GM23338 (cell line): ENCODE measurements around the gene NDUFB1. TPM values are rescaled to one million over a fixed set of nuclear protein-coding genes. Genes with fewer than 3 reads are reported as not detected.

Experiments
- ATAC-seq: fragments of 200-7000 bp; cut with Tn5 transposase; 3 replicates; pipeline ENCODE4 v1.9.1; 2020
- DNase-seq: peaks from one replicate; pipeline ENCODE4 v3.0.0-alpha.2; 2015; ENCODE audit warnings: low spot score
- H2AFZ ChIP-seq: fragments of 200-600 bp; sonication (generic); 2 replicates; pipeline ENCODE4 v1.8.0; 2016; ENCODE audit warnings: antibody characterized with exemption, mild to moderate bottlenecking, moderate library complexity
- H3F3A ChIP-seq: fragments of 200-600 bp; sonication (generic); replicated peaks from 2 replicates; pipeline ENCODE4 v1.8.0; 2017; ENCODE audit warnings: antibody characterized with exemption, mixed run types, low read depth
- H3K27ac ChIP-seq: fragments of 200-600 bp; sonication (generic); 2 replicates; pipeline ENCODE4 v1.6.1; 2016; ENCODE audit warnings: low read depth
- H3K27me3 ChIP-seq: fragments of 200-600 bp; sonication (generic); 2 replicates; pipeline ENCODE4 v1.8.0; 2016; ENCODE audit warnings: mild to moderate bottlenecking, mixed run types, moderate library complexity; ENCODE audit not compliant: insufficient read depth
- H3K36me3 ChIP-seq: fragments of 200-600 bp; sonication (generic); 2 replicates; pipeline ENCODE4 v1.8.0; 2016; ENCODE audit warnings: mild to moderate bottlenecking; ENCODE audit not compliant: insufficient read depth
- H3K4me1 ChIP-seq: fragments of 200-600 bp; sonication (generic); 2 replicates; pipeline ENCODE4 v1.8.0; 2016; ENCODE audit warnings: mild to moderate bottlenecking, moderate library complexity; ENCODE audit not compliant: insufficient read depth
- H3K4me2 ChIP-seq: fragments of 200-600 bp; sonication (generic); 2 replicates; pipeline ENCODE4 v1.7.1; 2017; ENCODE audit warnings: mixed run types
- H3K4me3 ChIP-seq: fragments of 200-600 bp; sonication (generic); 2 replicates; pipeline ENCODE4 v1.6.1; 2016; ENCODE audit warnings: mixed run types
- H3K79me2 ChIP-seq: fragments of 200-600 bp; sonication (generic); replicated peaks from 2 replicates; pipeline ENCODE4 v1.8.0; 2017; ENCODE audit warnings: mild to moderate bottlenecking; ENCODE audit not compliant: insufficient read depth
- H3K9me2 ChIP-seq: fragments of 200-600 bp; sonication (generic); 2 replicates; pipeline ENCODE4 v1.8.0; 2017; ENCODE audit not compliant: insufficient read depth
- H4K20me1 ChIP-seq: fragments of 200-600 bp; sonication (generic); replicated peaks from 2 replicates; pipeline ENCODE4 v1.8.0; 2017; ENCODE audit warnings: mild to moderate bottlenecking; ENCODE audit not compliant: insufficient read depth
- H3K27ac Mint-ChIP-seq: 2 replicates; pipeline ENCODE4 v1.8.0; 2020; ENCODE audit warnings: inconsistent platforms, mild to moderate bottlenecking, moderate library complexity, mixed read lengths
- H3K27me3 Mint-ChIP-seq: 3 replicates; pipeline ENCODE4 v1.8.0; 2022; ENCODE audit warnings: low read depth, mild to moderate bottlenecking, moderate library complexity, mixed read lengths, inconsistent platforms; ENCODE audit not compliant: insufficient read depth, poor library complexity
- H3K36me3 Mint-ChIP-seq: 3 replicates; pipeline ENCODE4 v1.8.0; 2021; ENCODE audit warnings: low read depth, mild to moderate bottlenecking, inconsistent platforms, moderate library complexity, mixed read lengths
- H3K4me1 Mint-ChIP-seq: 3 replicates; pipeline ENCODE4 v1.8.0; 2020; ENCODE audit warnings: mild to moderate bottlenecking, inconsistent platforms, mixed read lengths
- H3K4me3 Mint-ChIP-seq: 3 replicates; pipeline ENCODE4 v1.8.0; 2021; ENCODE audit warnings: moderate library complexity, mild to moderate bottlenecking, inconsistent platforms, mixed read lengths
- H3K9me3 Mint-ChIP-seq: 3 replicates; pipeline ENCODE4 v1.8.0; 2020; ENCODE audit warnings: moderate library complexity, mild to moderate bottlenecking, inconsistent platforms, mixed read lengths
- EZH2phosphoT487 ChIP-seq: fragments of 200-600 bp; sonication (generic); IDR thresholded peaks from one replicate; pipeline ENCODE4 v1.8.1; 2018; ENCODE audit warnings: antibody characterized with exemption; ENCODE audit not compliant: unreplicated experiment
- POLR2AphosphoS5 ChIP-seq: IDR thresholded peaks from 2 replicates; pipeline ENCODE4 v1.6.1; 2016; ENCODE audit warnings: antibody characterized with exemption, low read depth
- polyA plus RNA-seq: library from polyadenylated mRNA; unstranded; fragments of >200 nt; fragmentation: Nextera tagmentation; extraction: Ambion mirVana; gene quantifications from 2 replicates; pipeline ENCODE4 v1.2.1, GENCODE V29; 2016
- total RNA-seq: library from RNA; depleted of rRNA; stranded (reverse); fragments of >200 nt; shearing (Covaris generic); gene quantifications from 2 replicates; pipeline ENCODE4 v1.2.3, GENCODE V29; 2014
- TF ChIP-seq, protein P1 (sequence below): IDR thresholded peaks from 2 replicates; pipeline ENCODE4 v1.6.1; 2016; ENCODE audit warnings: antibody characterized with exemption
- TF ChIP-seq, protein P2 (sequence below): IDR thresholded peaks from one replicate; pipeline ENCODE4 v1.6.1; 2018; ENCODE audit warnings: antibody characterized with exemption; ENCODE audit not compliant: unreplicated experiment

The NDUFB1 gene
- total and polyA plus RNA-seq, 2 experiments from 2014 or later: 134 to 876 TPM

DNA sequence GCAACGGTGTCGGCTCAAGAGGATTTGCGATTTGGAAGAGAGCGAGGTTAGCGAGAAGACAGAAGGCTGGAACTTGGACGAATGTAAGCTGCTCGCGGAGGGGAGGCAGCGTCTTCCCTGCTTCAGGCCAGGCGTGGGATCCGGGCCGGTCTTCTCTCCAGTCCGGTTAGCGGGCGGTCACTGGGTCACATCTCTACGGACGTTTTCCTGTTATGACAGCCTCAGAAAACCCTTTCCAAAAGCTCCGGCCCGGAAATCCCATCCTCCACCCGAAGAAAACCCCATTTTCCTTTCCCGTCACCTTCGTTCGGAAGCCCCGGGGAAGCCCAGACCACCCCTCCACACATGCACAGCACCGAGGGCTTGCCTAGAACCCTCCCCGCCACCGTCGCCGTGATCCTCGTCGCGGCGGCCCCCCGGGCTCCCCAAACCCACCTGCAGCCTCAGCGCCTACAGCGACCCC is 268 bp downstream of the NDUFB1 start:
- Histone ChIP-seq H3K4me3 (peak overlapping the region; percentile 99), H3K9me2 (no peaks in the 10 kb centered on the region), H3K4me1 (peaks cover 21% of the 10 kb centered on the region), H3K79me2 (peaks cover 55% of the 10 kb centered on the region), H3F3A (no peaks in the 10 kb centered on the region), H2AFZ (peak overlapping the region; percentile 98), H3K36me3 (peaks cover 20% of the 10 kb centered on the region), H3K4me2 (peak overlapping the region; percentile 89), H3K27ac (peak overlapping the region; percentile 99), H3K27me3 (no peaks in the 10 kb centered on the region), H4K20me1 (peaks cover 3% of the 10 kb centered on the region; the same call in 1 of the 2 replicates)
- peak overlapping the region; percentile 95 for H3K4me3 Mint-ChIP-seq
- H3K27ac Mint-ChIP-seq: peak overlapping the region; percentile 100
- H3K36me3 Mint-ChIP-seq: peaks cover 57% of the 10 kb centered on the region
- peaks cover 14% of the 10 kb centered on the region; the same call in 2 of the 3 replicates for H3K4me1 Mint-ChIP-seq
- ATAC-seq (peak; percentile 15), DNase-seq (peak; percentile 56)
- H3K9me3 Mint-ChIP-seq: no peaks in the 10 kb centered on the region
- TF ChIP-seq, protein P1, sequence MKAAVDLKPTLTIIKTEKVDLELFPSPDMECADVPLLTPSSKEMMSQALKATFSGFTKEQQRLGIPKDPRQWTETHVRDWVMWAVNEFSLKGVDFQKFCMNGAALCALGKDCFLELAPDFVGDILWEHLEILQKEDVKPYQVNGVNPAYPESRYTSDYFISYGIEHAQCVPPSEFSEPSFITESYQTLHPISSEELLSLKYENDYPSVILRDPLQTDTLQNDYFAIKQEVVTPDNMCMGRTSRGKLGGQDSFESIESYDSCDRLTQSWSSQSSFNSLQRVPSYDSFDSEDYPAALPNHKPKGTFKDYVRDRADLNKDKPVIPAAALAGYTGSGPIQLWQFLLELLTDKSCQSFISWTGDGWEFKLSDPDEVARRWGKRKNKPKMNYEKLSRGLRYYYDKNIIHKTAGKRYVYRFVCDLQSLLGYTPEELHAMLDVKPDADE: no peak
- TF ChIP-seq POLR2AphosphoS5: peak; percentile 92
- H3K27me3 Mint-ChIP-seq: peaks cover 15% of the 10 kb centered on the region

DNA sequence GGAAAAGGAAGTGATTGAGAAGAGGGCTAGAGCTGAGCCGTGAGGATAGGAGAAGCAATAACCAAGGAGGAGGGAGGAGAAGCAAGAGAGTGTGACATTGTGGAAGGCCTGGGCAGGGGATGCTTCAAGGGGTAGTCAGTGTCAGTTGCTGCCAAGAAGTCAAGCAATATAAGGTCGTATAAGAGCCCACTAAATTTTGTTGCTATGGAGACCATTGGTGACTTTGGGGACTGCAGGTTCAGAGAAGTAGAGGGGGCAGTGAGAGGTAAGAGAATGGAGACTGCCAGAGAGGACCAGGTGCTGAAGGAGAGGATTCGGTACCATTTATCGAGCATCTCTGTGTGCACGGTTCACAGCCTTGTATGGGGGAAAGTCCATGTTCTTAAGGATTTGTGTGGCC is 12.0 kb downstream of the NDUFB1 start:
- Histone ChIP-seq H3K79me2 (peaks cover 17% of the 10 kb centered on the region), H3K36me3 (no peaks in the 10 kb centered on the region), H3K4me3 (no peak overlapping the region), H3K9me2 (no peaks in the 10 kb centered on the region), H3F3A (peaks cover 8% of the 10 kb centered on the region; the same call in 1 of the 2 replicates), H2AFZ (no peak overlapping the region), H3K4me1 (peaks cover 5% of the 10 kb centered on the region), H4K20me1 (no peaks in the 10 kb centered on the region), H3K4me2 (0 out of 2 replicates have a peak overlapping the region, but pooled peaks have one; percentile 43), H3K27me3 (no peaks in the 10 kb centered on the region), H3K27ac (no peak overlapping the region)
- DNase-seq: no peak
- no peak for ATAC-seq
- TF ChIP-seq, protein P2, sequence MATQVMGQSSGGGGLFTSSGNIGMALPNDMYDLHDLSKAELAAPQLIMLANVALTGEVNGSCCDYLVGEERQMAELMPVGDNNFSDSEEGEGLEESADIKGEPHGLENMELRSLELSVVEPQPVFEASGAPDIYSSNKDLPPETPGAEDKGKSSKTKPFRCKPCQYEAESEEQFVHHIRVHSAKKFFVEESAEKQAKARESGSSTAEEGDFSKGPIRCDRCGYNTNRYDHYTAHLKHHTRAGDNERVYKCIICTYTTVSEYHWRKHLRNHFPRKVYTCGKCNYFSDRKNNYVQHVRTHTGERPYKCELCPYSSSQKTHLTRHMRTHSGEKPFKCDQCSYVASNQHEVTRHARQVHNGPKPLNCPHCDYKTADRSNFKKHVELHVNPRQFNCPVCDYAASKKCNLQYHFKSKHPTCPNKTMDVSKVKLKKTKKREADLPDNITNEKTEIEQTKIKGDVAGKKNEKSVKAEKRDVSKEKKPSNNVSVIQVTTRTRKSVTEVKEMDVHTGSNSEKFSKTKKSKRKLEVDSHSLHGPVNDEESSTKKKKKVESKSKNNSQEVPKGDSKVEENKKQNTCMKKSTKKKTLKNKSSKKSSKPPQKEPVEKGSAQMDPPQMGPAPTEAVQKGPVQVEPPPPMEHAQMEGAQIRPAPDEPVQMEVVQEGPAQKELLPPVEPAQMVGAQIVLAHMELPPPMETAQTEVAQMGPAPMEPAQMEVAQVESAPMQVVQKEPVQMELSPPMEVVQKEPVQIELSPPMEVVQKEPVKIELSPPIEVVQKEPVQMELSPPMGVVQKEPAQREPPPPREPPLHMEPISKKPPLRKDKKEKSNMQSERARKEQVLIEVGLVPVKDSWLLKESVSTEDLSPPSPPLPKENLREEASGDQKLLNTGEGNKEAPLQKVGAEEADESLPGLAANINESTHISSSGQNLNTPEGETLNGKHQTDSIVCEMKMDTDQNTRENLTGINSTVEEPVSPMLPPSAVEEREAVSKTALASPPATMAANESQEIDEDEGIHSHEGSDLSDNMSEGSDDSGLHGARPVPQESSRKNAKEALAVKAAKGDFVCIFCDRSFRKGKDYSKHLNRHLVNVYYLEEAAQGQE: no peak
- TF ChIP-seq, protein P1: no peak
- no peak for TF ChIP-seq EZH2phosphoT487
- Mint-ChIP-seq H3K36me3 (no peaks in the 10 kb centered on the region), H3K27ac (no peak overlapping the region), H3K27me3 (peaks cover 3% of the 10 kb centered on the region), H3K4me1 (peaks cover 15% of the 10 kb centered on the region), H3K4me3 (no peak overlapping the region), H3K9me3 (no peaks in the 10 kb centered on the region; the same call in 2 of the 3 replicates)
